ENCODE results near the gene SLC30A10. TPM values are rescaled to one million over a fixed set of nuclear protein-coding genes. Genes with fewer than 3 reads are reported as not detected.

Gene SLC30A10
- polyA plus RNA-seq, 2 of the 4 experiments (the other 2 are of a cell fraction): 0.03 to 0.04 TPM

DNA sequence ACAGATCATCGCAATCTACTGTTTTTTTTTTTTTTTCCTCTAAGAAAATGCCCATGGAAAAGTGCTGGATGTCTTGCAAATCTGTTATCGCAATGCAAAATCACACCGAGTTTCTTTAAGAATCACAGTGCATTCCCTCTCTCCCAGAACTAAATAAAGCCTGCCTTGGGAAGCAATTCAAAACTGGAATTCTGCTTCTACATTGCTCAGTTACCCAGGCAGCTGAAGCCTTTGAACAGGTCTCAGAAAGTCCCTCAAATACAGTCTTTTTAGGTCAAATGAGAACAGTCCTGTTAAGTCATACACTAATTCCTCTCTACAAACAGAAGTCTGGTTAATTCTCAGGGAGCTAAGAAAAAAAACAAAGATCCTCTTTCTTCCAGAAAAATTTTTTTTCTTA, 46.3 kb downstream of the SLC30A10 start:
- no peak overlapping the region for H3K4me3 ChIP-seq
- no peaks in the 10 kb centered on the region for H3K9me3 ChIP-seq
- DNase-seq (ENCODE audit: low read depth in 1 of 2, low spot score in 1 of 2) (no peak), FAIRE-seq (no peak), ATAC-seq (no peak)
- H3K27ac ChIP-seq: no peak overlapping the region
- 76% methylated on average over 3 of the region's 3 CpGs for WGBS (ENCODE audit: missing lambda C conversion rate)
- ChIA-PET CTCF (interaction anchor here (0.9 to 1.3 kb wide), 2 partner anchors 17 to 22 kb away, joined by 3 to 4 read pairs; no protein-coding TSS in a partner anchor), POLR2A (no interaction called here)
- H3K4me2 ChIP-seq: no peak overlapping the region
- H3K4me1 ChIP-seq: no peaks in the 10 kb centered on the region
- TF ChIP-seq, protein P1, sequence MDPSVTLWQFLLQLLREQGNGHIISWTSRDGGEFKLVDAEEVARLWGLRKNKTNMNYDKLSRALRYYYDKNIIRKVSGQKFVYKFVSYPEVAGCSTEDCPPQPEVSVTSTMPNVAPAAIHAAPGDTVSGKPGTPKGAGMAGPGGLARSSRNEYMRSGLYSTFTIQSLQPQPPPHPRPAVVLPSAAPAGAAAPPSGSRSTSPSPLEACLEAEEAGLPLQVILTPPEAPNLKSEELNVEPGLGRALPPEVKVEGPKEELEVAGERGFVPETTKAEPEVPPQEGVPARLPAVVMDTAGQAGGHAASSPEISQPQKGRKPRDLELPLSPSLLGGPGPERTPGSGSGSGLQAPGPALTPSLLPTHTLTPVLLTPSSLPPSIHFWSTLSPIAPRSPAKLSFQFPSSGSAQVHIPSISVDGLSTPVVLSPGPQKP (IDR thresholded peaks at IDR 0.05; ENCODE audit: low read depth, low read length): no peak
- TF ChIP-seq KDM1A (IDR thresholded peaks at IDR 0.05; ENCODE audit: low read depth): no peak
- TF ChIP-seq MYC (IDR thresholded peaks at IDR 0.05; ENCODE audit: borderline replicate concordance, low read length): no peak
- TF ChIP-seq HOXB5 (CRISPR knock-in tag; IDR thresholded peaks at IDR 0.05): no peak
- TF ChIP-seq, protein P2, sequence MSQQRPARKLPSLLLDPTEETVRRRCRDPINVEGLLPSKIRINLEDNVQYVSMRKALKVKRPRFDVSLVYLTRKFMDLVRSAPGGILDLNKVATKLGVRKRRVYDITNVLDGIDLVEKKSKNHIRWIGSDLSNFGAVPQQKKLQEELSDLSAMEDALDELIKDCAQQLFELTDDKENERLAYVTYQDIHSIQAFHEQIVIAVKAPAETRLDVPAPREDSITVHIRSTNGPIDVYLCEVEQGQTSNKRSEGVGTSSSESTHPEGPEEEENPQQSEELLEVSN (IDR thresholded peaks at IDR 0.05; ENCODE audit: borderline replicate concordance, low read depth): no peak
- TF ChIP-seq, protein P3, sequence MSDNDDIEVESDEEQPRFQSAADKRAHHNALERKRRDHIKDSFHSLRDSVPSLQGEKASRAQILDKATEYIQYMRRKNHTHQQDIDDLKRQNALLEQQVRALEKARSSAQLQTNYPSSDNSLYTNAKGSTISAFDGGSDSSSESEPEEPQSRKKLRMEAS (IDR thresholded peaks at IDR 0.05): no peak
- TF ChIP-seq, protein P4, sequence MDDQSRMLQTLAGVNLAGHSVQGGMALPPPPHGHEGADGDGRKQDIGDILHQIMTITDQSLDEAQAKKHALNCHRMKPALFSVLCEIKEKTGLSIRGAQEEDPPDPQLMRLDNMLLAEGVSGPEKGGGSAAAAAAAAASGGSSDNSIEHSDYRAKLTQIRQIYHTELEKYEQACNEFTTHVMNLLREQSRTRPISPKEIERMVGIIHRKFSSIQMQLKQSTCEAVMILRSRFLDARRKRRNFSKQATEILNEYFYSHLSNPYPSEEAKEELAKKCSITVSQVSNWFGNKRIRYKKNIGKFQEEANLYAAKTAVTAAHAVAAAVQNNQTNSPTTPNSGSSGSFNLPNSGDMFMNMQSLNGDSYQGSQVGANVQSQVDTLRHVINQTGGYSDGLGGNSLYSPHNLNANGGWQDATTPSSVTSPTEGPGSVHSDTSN (IDR thresholded peaks at IDR 0.05): no peak
- no peak for TF ChIP-seq MAZ (IDR thresholded peaks at IDR 0.05; ENCODE audit: borderline replicate concordance, low read depth, low read length)
- TF ChIP-seq RNF2 (IDR thresholded peaks at IDR 0.05; ENCODE audit: borderline replicate concordance, low read depth): no peak
- no peak for TF ChIP-seq ATOH8 (CRISPR knock-in tag; IDR thresholded peaks at IDR 0.05; ENCODE audit: low read depth)
- no peak for TF ChIP-seq GATA3 (IDR thresholded peaks at IDR 0.05; ENCODE audit: borderline replicate concordance)
- no peak for TF ChIP-seq NFE2L2 (conservative IDR thresholded peaks at IDR 0.05; ENCODE audit: low read length)
- no peak for TF ChIP-seq CBX2 (IDR thresholded peaks at IDR 0.05; ENCODE audit: borderline replicate concordance, low read depth)
- no peak for TF ChIP-seq USF2 (IDR thresholded peaks at IDR 0.05)
- no peak for TF ChIP-seq CEBPB (IDR thresholded peaks at IDR 0.05)
- no peak for TF ChIP-seq HOXA7 (CRISPR knock-in tag; IDR thresholded peaks at IDR 0.05)
- no peak for TF ChIP-seq RFX5 (IDR thresholded peaks at IDR 0.05)

- ATAC-seq (no peak), DNase-seq (ENCODE audit: low read depth in 1 of 2, low spot score in 1 of 2) (no peak), FAIRE-seq (no peak)
- TF ChIP-seq RFX5 (IDR thresholded peaks at IDR 0.05) (no peak), RAD21 (conservative IDR thresholded peaks at IDR 0.05 in 1 of 2, IDR thresholded peaks at IDR 0.05 in 1 of 2) (no peak), MYC (IDR thresholded peaks at IDR 0.05; ENCODE audit: borderline replicate concordance, low read length) (no peak)
- ChIA-PET POLR2A (no interaction called here), CTCF (interaction anchor here (0.9 to 1.3 kb wide), 3 partner anchors 11 to 23 kb away, joined by 3 to 4 read pairs (median 3); no protein-coding TSS in a partner anchor)
- Histone ChIP-seq H3K9me3 (no peaks in the 10 kb centered on the region), H3K4me2 (no peak overlapping the region), H3K4me1 (no peaks in the 10 kb centered on the region), H3K4me3 (no peak overlapping the region), H3K27ac (no peak overlapping the region)
Measured at GRCh38 chr1:219880765-219881457, 47.4 kb downstream of the SLC30A10 start.

All from A549 (cell line).